IPS-15b (cell line): ENCODE results near the gene JARID2.

ENCODE experiments used
- H3K27me3 ChIP-seq: one replicate; pipeline ENCODE4 v1.6.1; 2013; ENCODE audit warnings: low read length; ENCODE audit not compliant: control insufficient read depth, insufficient read depth
- H3K36me3 ChIP-seq: one replicate; pipeline ENCODE4 v1.6.1; 2013; ENCODE audit warnings: low read length; ENCODE audit not compliant: control insufficient read depth, insufficient read depth
- H3K4me1 ChIP-seq: one replicate; pipeline ENCODE4 v1.6.1; 2013; ENCODE audit warnings: mild to moderate bottlenecking, low read length; ENCODE audit not compliant: control insufficient read depth, insufficient read depth
- H3K4me3 ChIP-seq: one replicate; pipeline ENCODE4 v1.5.1; 2013; ENCODE audit warnings: low read depth, low read length
- H3K9ac ChIP-seq: one replicate; pipeline ENCODE4 v1.6.1; 2013; ENCODE audit warnings: low read depth, mild to moderate bottlenecking, low read length
- H3K9me3 ChIP-seq: one replicate; pipeline ENCODE4 v1.6.1; 2013; ENCODE audit warnings: mild to moderate bottlenecking, low read length; ENCODE audit not compliant: control insufficient read depth, insufficient read depth

JARID2 gene

DNA sequence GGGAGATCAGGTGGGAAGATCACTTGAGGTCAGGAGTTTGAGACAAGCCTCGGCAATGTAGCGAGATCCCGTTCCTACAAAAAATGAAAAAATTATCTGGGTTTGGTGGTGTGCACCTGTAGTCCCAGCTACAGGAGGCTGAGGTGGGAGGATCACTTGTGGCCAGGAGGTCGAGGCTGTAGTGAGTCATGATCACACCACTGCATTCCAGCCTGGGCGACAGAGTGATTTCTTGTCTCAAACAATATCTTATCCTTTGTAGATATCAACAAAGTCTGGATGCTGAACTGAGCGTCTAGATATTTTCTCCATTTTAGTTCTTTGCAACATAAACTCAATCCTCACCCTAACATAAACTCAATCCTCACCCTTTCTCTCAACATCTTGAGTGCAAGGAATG lies 219.3 kb downstream of the JARID2 start:
- Histone ChIP-seq H3K9ac (no peak overlapping the region), H3K4me3 (no peak overlapping the region), H3K4me1 (peaks cover 9% of the 10 kb centered on the region), H3K27me3 (no peaks in the 10 kb centered on the region), H3K36me3 (peaks cover 9% of the 10 kb centered on the region), H3K9me3 (no peaks in the 10 kb centered on the region)

DNA sequence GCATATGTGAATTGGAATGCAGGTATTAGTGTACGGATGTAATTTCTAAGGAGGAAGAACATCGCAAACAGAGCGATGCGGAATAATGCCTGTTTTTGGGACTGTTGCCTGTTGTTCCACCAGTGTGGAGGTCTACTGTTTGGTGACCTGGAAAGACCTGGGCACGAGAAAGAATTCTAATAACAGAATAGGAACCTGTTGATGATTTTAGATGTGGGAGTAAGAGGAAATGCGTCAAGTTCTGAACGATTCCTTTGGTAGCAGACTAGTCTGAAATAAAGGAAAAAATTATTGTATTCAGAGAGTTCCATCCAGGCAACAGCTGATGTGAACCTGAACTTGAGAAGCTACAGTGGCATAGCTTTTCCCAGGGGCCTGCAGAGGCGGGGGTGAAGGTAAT lies 224.9 kb downstream of the JARID2 start:
- H3K4me3 ChIP-seq: no peak overlapping the region
- no peaks in the 10 kb centered on the region for H3K27me3 ChIP-seq
- peaks cover 10% of the 10 kb centered on the region for H3K36me3 ChIP-seq

DNA sequence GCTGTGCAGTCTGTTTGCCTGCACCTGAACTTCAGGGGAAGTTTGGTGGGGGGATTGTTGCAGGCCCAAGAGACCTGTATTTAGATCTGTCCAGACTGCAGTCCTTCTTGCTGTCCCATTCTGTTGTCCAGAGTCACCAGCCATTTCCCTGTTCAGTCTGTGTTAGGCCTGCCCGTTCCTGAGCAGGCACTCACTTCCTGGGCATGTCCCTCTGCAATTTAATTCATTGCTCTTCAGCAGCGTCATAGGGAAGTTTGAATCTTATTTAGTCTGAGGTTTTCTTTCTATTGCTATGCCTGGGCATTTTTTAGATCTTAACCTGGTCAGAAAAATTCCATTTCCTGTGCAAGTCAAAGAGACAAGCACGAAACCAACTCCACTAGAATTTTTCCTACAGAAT lies 226.8 kb downstream of the JARID2 start:
- Histone ChIP-seq H3K4me1 (peaks cover 14% of the 10 kb centered on the region), H3K9ac (no peak overlapping the region), H3K9me3 (no peaks in the 10 kb centered on the region), H3K36me3 (peaks cover 16% of the 10 kb centered on the region), H3K4me3 (no peak overlapping the region), H3K27me3 (no peaks in the 10 kb centered on the region)

More for the DNA sequence above, 224.9 kb downstream of the JARID2 start:
- H3K9me3 ChIP-seq: no peaks in the 10 kb centered on the region
- peaks cover 11% of the 10 kb centered on the region for H3K4me1 ChIP-seq
- H3K9ac ChIP-seq: no peak overlapping the region

GRCh38 chr6:15473174-15473573 lies 227.3 kb downstream of the JARID2 start:
- H3K4me3 ChIP-seq: no peak overlapping the region
- peaks cover 16% of the 10 kb centered on the region for H3K36me3 ChIP-seq
- no peak overlapping the region for H3K9ac ChIP-seq
- no peaks in the 10 kb centered on the region for H3K27me3 ChIP-seq
- peaks cover 17% of the 10 kb centered on the region for H3K4me1 ChIP-seq
- H3K9me3 ChIP-seq: no peaks in the 10 kb centered on the region

- Histone ChIP-seq H3K9ac (no peak overlapping the region), H3K4me1 (peaks cover 17% of the 10 kb centered on the region), H3K9me3 (no peaks in the 10 kb centered on the region), H3K27me3 (no peaks in the 10 kb centered on the region), H3K36me3 (peaks cover 11% of the 10 kb centered on the region), H3K4me3 (no peak overlapping the region)
These were observed 227.9 kb downstream of the JARID2 start for GRCh38 chr6:15473741-15474161.

GRCh38 chr6:15474196-15474595 lies 228.3 kb downstream of the JARID2 start:
- H3K9me3 ChIP-seq: no peaks in the 10 kb centered on the region
- no peak overlapping the region for H3K9ac ChIP-seq
- peaks cover 11% of the 10 kb centered on the region for H3K36me3 ChIP-seq
- H3K4me1 ChIP-seq: peaks cover 17% of the 10 kb centered on the region
- H3K27me3 ChIP-seq: no peaks in the 10 kb centered on the region
- no peak overlapping the region for H3K4me3 ChIP-seq

DNA sequence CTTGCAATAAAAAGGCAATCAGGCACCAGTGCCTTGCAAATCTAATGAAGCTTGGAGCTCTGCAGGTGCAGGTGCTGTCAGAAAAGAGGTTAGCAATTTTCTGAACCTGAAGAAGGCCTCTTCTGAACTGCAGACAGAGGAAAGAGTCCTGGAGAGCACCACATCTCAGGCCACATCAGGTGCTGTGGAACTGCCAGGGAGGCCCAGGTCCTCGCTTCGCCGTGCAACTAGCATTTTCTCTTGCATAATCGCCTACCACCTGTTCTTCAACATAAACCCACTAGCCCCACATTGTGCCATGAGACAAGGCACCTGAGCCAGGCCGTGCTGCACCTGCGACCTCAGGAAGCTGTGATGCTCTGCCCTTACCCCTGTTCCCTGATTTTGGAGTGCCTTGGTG lies 229.4 kb downstream of the JARID2 start:
- H3K9ac ChIP-seq: no peak overlapping the region
- no peaks in the 10 kb centered on the region for H3K9me3 ChIP-seq
- peaks cover 25% of the 10 kb centered on the region for H3K4me1 ChIP-seq
- no peaks in the 10 kb centered on the region for H3K27me3 ChIP-seq
- H3K36me3 ChIP-seq: peaks cover 11% of the 10 kb centered on the region
- H3K4me3 ChIP-seq: no peak overlapping the region

- no peak overlapping the region for H3K4me3 ChIP-seq
- peaks cover 11% of the 10 kb centered on the region for H3K36me3 ChIP-seq
- no peaks in the 10 kb centered on the region for H3K9me3 ChIP-seq
- H3K27me3 ChIP-seq: no peaks in the 10 kb centered on the region
- H3K4me1 ChIP-seq: peaks cover 27% of the 10 kb centered on the region
- no peak overlapping the region for H3K9ac ChIP-seq
These were observed 230.0 kb downstream of the JARID2 start for GRCh38 chr6:15475872-15476271.

- Histone ChIP-seq H3K9ac (no peak overlapping the region), H3K4me1 (peaks cover 28% of the 10 kb centered on the region), H3K36me3 (peaks cover 11% of the 10 kb centered on the region), H3K27me3 (no peaks in the 10 kb centered on the region), H3K9me3 (no peaks in the 10 kb centered on the region), H3K4me3 (no peak overlapping the region)
These were observed 230.9 kb downstream of the JARID2 start for GRCh38 chr6:15476631-15477380.

DNA sequence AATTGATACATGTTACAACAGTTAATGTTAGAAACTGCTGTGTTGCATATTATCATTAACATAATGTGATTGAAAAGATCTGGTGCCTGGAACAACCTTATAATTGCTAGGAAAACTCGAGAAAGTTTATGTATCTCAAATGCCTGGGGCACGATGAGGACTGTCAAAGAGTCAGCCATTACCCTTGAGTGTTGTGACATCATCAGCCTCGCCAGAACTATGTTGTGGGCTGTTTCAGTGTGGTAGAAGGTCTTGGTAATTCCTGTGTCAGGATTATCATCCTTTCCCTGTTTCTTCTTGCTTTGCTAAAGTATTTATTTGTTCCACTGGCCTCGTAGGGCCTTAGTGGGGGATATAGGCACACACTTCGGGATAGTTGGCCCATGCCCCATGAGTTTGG lies 231.9 kb downstream of the JARID2 start:
- Histone ChIP-seq H3K36me3 (peaks cover 11% of the 10 kb centered on the region), H3K9ac (no peak overlapping the region), H3K27me3 (no peaks in the 10 kb centered on the region), H3K4me1 (peaks cover 30% of the 10 kb centered on the region), H3K4me3 (no peak overlapping the region), H3K9me3 (no peaks in the 10 kb centered on the region)

- Histone ChIP-seq H3K9me3 (no peaks in the 10 kb centered on the region), H3K4me1 (peaks cover 37% of the 10 kb centered on the region), H3K27me3 (no peaks in the 10 kb centered on the region), H3K36me3 (peaks cover 11% of the 10 kb centered on the region), H3K9ac (no peak overlapping the region), H3K4me3 (no peak overlapping the region)
These were observed 233.9 kb downstream of the JARID2 start for GRCh38 chr6:15479761-15480160.

- no peaks in the 10 kb centered on the region for H3K27me3 ChIP-seq
- peaks cover 8% of the 10 kb centered on the region for H3K36me3 ChIP-seq
- H3K4me1 ChIP-seq: peaks cover 39% of the 10 kb centered on the region
- no peak overlapping the region for H3K4me3 ChIP-seq
- H3K9me3 ChIP-seq: no peaks in the 10 kb centered on the region
- H3K9ac ChIP-seq: no peak overlapping the region
These were observed 234.7 kb downstream of the JARID2 start for GRCh38 chr6:15480525-15480924.
